Dedifferentiated amniotic fluid mesenchymal stem cell (primary cell): Measurements from ENCODE around the gene LMX1A.

ENCODE experiments used
- DNase-seq: peaks from one replicate; pipeline ENCODE4 v3.0.0-alpha.2; 2016; ENCODE audit errors: extremely low spot score

LMX1A gene

GRCh38 chr1:165265196-165265838, 91.2 kb downstream of the LMX1A start:
- DNase-seq, result no peak

- no peak for DNase-seq
Observed at GRCh38 chr1:165259706-165260428, 96.6 kb downstream of the LMX1A start.

- no peak for DNase-seq
Observed at GRCh38 chr1:165259236-165259635, 97.3 kb downstream of the LMX1A start.

- no peak for DNase-seq
Observed at GRCh38 chr1:165257969-165258459, 98.5 kb downstream of the LMX1A start.

- no peak for DNase-seq
Observed at GRCh38 chr1:165254896-165255625, 101.5 kb downstream of the LMX1A start.

- DNase-seq, result no peak
Observed at GRCh38 chr1:165254376-165254775, 102.1 kb downstream of the LMX1A start.

- DNase-seq, result no peak
Observed at GRCh38 chr1:165253818-165254254, 102.7 kb downstream of the LMX1A start.

- no peak for DNase-seq
Observed at GRCh38 chr1:165248969-165249571, 107.4 kb downstream of the LMX1A start.

- DNase-seq, result no peak
Observed at GRCh38 chr1:165241952-165242351, 114.6 kb downstream of the LMX1A start.

GRCh38 chr1:165241321-165241720, 115.2 kb downstream of the LMX1A start:
- no peak for DNase-seq

- DNase-seq, result no peak
Observed at GRCh38 chr1:165240492-165240891, 116.0 kb downstream of the LMX1A start.

- no peak for DNase-seq
Observed at GRCh38 chr1:165239873-165240272, 116.6 kb downstream of the LMX1A start.

- no peak for DNase-seq
Observed at GRCh38 chr1:165235777-165236291, 120.7 kb downstream of the LMX1A start.

- DNase-seq, result no peak
Observed at GRCh38 chr1:165235155-165235776, 121.2 kb downstream of the LMX1A start.

- no peak for DNase-seq
Observed at GRCh38 chr1:165234149-165234548, 122.4 kb downstream of the LMX1A start.

GRCh38 chr1:165228676-165229075, 127.8 kb downstream of the LMX1A start:
- DNase-seq, result no peak

GRCh38 chr1:165228111-165228655, 128.3 kb downstream of the LMX1A start:
- no peak for DNase-seq

GRCh38 chr1:165226326-165226725, 130.2 kb downstream of the LMX1A start:
- DNase-seq, result no peak

- no peak for DNase-seq
Observed at GRCh38 chr1:165225650-165226049, 130.9 kb downstream of the LMX1A start.

GRCh38 chr1:165225062-165225461, 131.5 kb downstream of the LMX1A start:
- DNase-seq, result no peak

- no peak for DNase-seq
Observed at GRCh38 chr1:165224504-165224903, 132.0 kb downstream of the LMX1A start.
